Upper lobe of right lung (tissue), 1 donor: ENCODE data around the gene PCDHGA1. TPM values are rescaled to one million over a fixed set of nuclear protein-coding genes. Genes with fewer than 3 reads are reported as not detected.
"Not testable (repeated sequence)": the region's sequence is repeated elsewhere in the genome, so short reads cannot be mapped to it uniquely, and the experiment has no call there.

Experiments
- ATAC-seq: fragments of 200-7000 bp; cut with Tn5 transposase; one replicate; pipeline ENCODE4 v1.9.1; 2020; ENCODE audit warnings: mild to moderate bottlenecking, moderate library complexity
- DNase-seq: peaks from one replicate; pipeline ENCODE4 v3.0.0-alpha.2; 2020
- H3K27ac ChIP-seq: fragments of 200-600 bp; one replicate; pipeline ENCODE4 v1.8.0; 2022
- H3K27me3 ChIP-seq: fragments of 200-600 bp; one replicate; pipeline ENCODE4 v1.8.0; 2022; ENCODE audit warnings: mild to moderate bottlenecking
- H3K36me3 ChIP-seq: fragments of 200-600 bp; one replicate; pipeline ENCODE4 v1.8.0; 2022
- H3K4me1 ChIP-seq: fragments of 200-600 bp; one replicate; pipeline ENCODE4 v1.8.0; 2022
- H3K4me3 ChIP-seq: fragments of 200-600 bp; one replicate; pipeline ENCODE4 v1.8.0; 2022; ENCODE audit warnings: mild to moderate bottlenecking
- H3K9me3 ChIP-seq: fragments of 200-600 bp; one replicate; pipeline ENCODE4 v1.8.0; 2022
- intact Hi-C: fragments of 100-400 bp; cut with DNase I; formaldehyde crosslinking; loops from one replicate; pipeline ENCODE4 v1.11.0; 2022
- total RNA-seq: library from RNA; stranded (reverse); fragmentation: NEBNext Ultra II Directional; extraction: Animal tissue kit (Norgen Biotek cat#: 25700); gene quantifications from one replicate; pipeline ENCODE4 v1.2.1, GENCODE V29; 2021
- TF ChIP-seq, protein P1 (sequence below): fragments of 200-600 bp; IDR thresholded peaks from one replicate; pipeline ENCODE4 v1.8.0; 2022; ENCODE audit warnings: antibody characterized with exemption
- donor health status: DM: no; HTN: yes; CAD: no; lungs with severe emphysema.

PCDHGA1 gene
- total RNA-seq, 1 donor from 2014 or later = 0.46 TPM

DNA sequence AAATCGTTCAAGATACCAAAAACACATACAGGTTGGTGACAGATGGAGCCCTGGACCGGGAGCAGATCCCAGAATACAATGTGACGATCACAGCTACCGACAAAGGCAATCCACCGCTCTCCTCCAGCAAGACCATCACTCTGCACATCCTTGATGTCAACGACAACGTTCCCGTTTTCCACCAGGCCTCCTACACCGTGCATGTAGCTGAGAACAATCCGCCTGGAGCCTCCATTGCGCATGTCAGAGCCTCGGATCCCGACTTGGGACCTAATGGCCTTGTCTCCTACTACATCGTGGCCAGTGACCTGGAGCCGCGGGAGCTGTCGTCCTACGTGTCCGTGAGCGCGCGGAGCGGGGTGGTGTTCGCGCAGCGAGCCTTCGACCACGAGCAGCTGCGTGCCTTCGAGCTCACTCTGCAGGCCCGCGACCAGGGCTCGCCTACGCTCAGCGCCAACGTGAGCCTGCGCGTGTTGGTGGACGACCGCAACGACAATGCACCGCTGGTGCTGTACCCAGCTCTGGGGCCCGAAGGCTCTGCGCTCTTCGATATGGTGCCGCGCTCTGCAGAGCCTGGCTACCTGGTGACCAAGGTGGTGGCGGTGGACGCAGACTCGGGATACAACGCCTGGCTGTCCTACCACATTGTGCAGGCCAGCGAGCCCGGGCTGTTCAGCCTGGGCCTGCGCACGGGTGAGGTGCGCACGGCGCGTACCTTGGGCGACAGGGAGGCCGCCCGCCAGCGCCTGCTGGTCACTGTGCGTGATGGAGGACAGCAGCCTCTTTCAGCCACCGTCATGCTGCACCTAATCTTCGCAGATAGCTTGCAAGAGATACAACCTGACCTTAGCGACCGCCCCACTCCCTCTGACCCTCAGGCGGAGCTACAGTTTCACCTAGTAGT is 41.5 kb downstream of the PCDHGA1 start:
- Histone ChIP-seq H3K27me3 (peaks cover 7% of the 10 kb centered on the region), H3K36me3 (no peaks in the 10 kb centered on the region), H3K27ac (no peak overlapping the region), H3K9me3 (peaks cover 30% of the 10 kb centered on the region), H3K4me1 (no peaks in the 10 kb centered on the region), H3K4me3 (no peak overlapping the region)
- ATAC-seq (no peak), DNase-seq (no peak)
- TF ChIP-seq, protein P1, sequence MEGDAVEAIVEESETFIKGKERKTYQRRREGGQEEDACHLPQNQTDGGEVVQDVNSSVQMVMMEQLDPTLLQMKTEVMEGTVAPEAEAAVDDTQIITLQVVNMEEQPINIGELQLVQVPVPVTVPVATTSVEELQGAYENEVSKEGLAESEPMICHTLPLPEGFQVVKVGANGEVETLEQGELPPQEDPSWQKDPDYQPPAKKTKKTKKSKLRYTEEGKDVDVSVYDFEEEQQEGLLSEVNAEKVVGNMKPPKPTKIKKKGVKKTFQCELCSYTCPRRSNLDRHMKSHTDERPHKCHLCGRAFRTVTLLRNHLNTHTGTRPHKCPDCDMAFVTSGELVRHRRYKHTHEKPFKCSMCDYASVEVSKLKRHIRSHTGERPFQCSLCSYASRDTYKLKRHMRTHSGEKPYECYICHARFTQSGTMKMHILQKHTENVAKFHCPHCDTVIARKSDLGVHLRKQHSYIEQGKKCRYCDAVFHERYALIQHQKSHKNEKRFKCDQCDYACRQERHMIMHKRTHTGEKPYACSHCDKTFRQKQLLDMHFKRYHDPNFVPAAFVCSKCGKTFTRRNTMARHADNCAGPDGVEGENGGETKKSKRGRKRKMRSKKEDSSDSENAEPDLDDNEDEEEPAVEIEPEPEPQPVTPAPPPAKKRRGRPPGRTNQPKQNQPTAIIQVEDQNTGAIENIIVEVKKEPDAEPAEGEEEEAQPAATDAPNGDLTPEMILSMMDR = no peak
- intact Hi-C loops = no loop called here

GRCh38 chr5:141373673-141374317 is 43.5 kb downstream of the PCDHGA1 start, which contains the start of gene PCDHGA6:
PCDHGA6 (plus strand) TSS chr5:141373891; CDS start chr5:141374084, 193 bp downstream.
- Histone ChIP-seq H3K27me3 (peaks cover 7% of the 10 kb centered on the region), H3K9me3 (peaks cover 36% of the 10 kb centered on the region), H3K36me3 (no peaks in the 10 kb centered on the region), H3K27ac (no peak within 1 kb of the TSS), H3K4me1 (no peaks in the 10 kb centered on the region), H3K4me3 (no peak within 1 kb of the TSS)
- TF ChIP-seq, protein P1 = peak; percentile 41
- DNase-seq (no peak), ATAC-seq (no peak)
- intact Hi-C loops = no loop called here

GRCh38 chr5:141374627-141375026 is 44.3 kb downstream of the PCDHGA1 start:
- H3K27ac ChIP-seq = no peak overlapping the region
- intact Hi-C loops = no loop called here
- H3K9me3 ChIP-seq = peaks cover 36% of the 10 kb centered on the region
- no peak for DNase-seq
- peaks cover 7% of the 10 kb centered on the region for H3K27me3 ChIP-seq
- no peaks in the 10 kb centered on the region for H3K4me1 ChIP-seq
- ATAC-seq = no peak
- no peaks in the 10 kb centered on the region for H3K36me3 ChIP-seq
- H3K4me3 ChIP-seq = no peak overlapping the region
- TF ChIP-seq, protein P1 = no peak

- peaks cover 41% of the 10 kb centered on the region for H3K9me3 ChIP-seq
- H3K27ac ChIP-seq, ATAC-seq, DNase-seq, H3K27me3 ChIP-seq, H3K4me3 ChIP-seq, intact Hi-C loops, H3K36me3 ChIP-seq, H3K4me1 ChIP-seq: not testable (repeated sequence)
Measured at GRCh38 chr5:141375444-141376155, 45.3 kb downstream of the PCDHGA1 start.

- TF ChIP-seq, protein P1 = peak; percentile 13
- H3K27ac ChIP-seq = no peak within 1 kb of the TSS
- intact Hi-C loops = no loop called here
- peak within 1 kb of the TSS; percentile 20 for H3K4me3 ChIP-seq
- DNase-seq (no peak), ATAC-seq (peak; percentile 29)
- H3K9me3 ChIP-seq = peaks cover 23% of the 10 kb centered on the region
- no peaks in the 10 kb centered on the region for H3K4me1 ChIP-seq
- peaks cover 11% of the 10 kb centered on the region for H3K27me3 ChIP-seq
- H3K36me3 ChIP-seq = no peaks in the 10 kb centered on the region
Measured at GRCh38 chr5:141382469-141383294, 52.4 kb downstream of the PCDHGA1 start, which contains the start of gene PCDHGA7. PCDHGA7 (plus strand) TSS chr5:141382742; CDS start chr5:141382900, 158 bp downstream.
